WTC11 (cell line): ENCODE data around the gene DHX58. TPM values are rescaled to one million over a fixed set of nuclear protein-coding genes. Genes with fewer than 3 reads are reported as not detected.

ENCODE experiments used
- ATAC-seq: fragments of 200-7000 bp; cut with Tn5 transposase; 2 replicates; pipeline ENCODE4 v1.10.0; 2021; ENCODE audit warnings: mild to moderate bottlenecking, moderate library complexity
- CTCF ChIA-PET: fragments of 300-600 bp; sonication (Branson Sonifier 250); formaldehyde crosslinking; loops from one replicate; lab custom pipeline; 2021; ENCODE audit warnings: antibody characterized with exemption; lab: Charles Lee
- POLR2A ChIA-PET: fragments of 350-600 bp; sonication (Branson Sonifier 250); formaldehyde crosslinking; loops from one replicate; lab custom pipeline; 2021; ENCODE audit warnings: antibody characterized with exemption; lab: Charles Lee
- DNase-seq: peaks from one replicate; pipeline ENCODE4 v3.0.0; 2021; ENCODE audit warnings: low spot score
- H3K27ac Mint-ChIP-seq: 2 replicates; pipeline ENCODE4 v1.8.0; 2021; ENCODE audit warnings: mixed read lengths
- H3K27me3 Mint-ChIP-seq: 2 replicates; pipeline ENCODE4 v1.8.0; 2021; ENCODE audit warnings: low read depth, mild to moderate bottlenecking, moderate library complexity, mixed read lengths
- H3K36me3 Mint-ChIP-seq: 2 replicates; pipeline ENCODE4 v1.8.0; 2021; ENCODE audit warnings: mixed read lengths
- H3K4me1 Mint-ChIP-seq: 2 replicates; pipeline ENCODE4 v1.8.0; 2022; ENCODE audit warnings: mixed read lengths
- H3K4me3 Mint-ChIP-seq: 2 replicates; pipeline ENCODE4 v1.8.0; 2021; ENCODE audit warnings: mild to moderate bottlenecking, moderate library complexity, mixed read lengths
- H3K9me3 Mint-ChIP-seq: 2 replicates; pipeline ENCODE4 v1.8.0; 2021; ENCODE audit warnings: mixed read lengths
- ATF1 ChIP-seq: sonication (generic); formaldehyde crosslinking; IDR thresholded peaks from 2 replicates; pipeline ENCODE4 v1.8.1; 2023; ENCODE audit warnings: mild to moderate bottlenecking, moderate library complexity, missing genetic modification reagents
- CBFB ChIP-seq: sonication (generic); formaldehyde crosslinking; IDR thresholded peaks from 2 replicates; pipeline ENCODE4 v1.8.1; 2022; ENCODE audit warnings: mild to moderate bottlenecking, low read depth, missing genetic modification reagents
- CREM ChIP-seq: sonication (generic); formaldehyde crosslinking; IDR thresholded peaks from 2 replicates; pipeline ENCODE4 v1.8.1; 2022; ENCODE audit warnings: mild to moderate bottlenecking, missing genetic modification reagents, moderate library complexity
- FOXJ3 ChIP-seq: sonication (generic); formaldehyde crosslinking; IDR thresholded peaks from 2 replicates; pipeline ENCODE4 v1.9.0; 2021; ENCODE audit warnings: missing genetic modification reagents, mild to moderate bottlenecking, borderline replicate concordance
- FOXP1 ChIP-seq: sonication (generic); formaldehyde crosslinking; IDR thresholded peaks from 2 replicates; pipeline ENCODE4 v1.8.0; 2022; ENCODE audit warnings: missing genetic modification reagents, mild to moderate bottlenecking, moderate library complexity, borderline replicate concordance
- JUN ChIP-seq: sonication (generic); formaldehyde crosslinking; IDR thresholded peaks from 2 replicates; pipeline ENCODE4 v1.8.0; 2023; ENCODE audit warnings: mild to moderate bottlenecking, missing genetic modification reagents
- NFATC4 ChIP-seq: fragments of 250-450 bp; sonication (Bioruptor Pico); IDR thresholded peaks from 2 replicates; pipeline ENCODE4 v1.9.0; 2021; ENCODE audit warnings: mild to moderate bottlenecking
- NFE2L1 ChIP-seq: sonication (generic); formaldehyde crosslinking; IDR thresholded peaks from 2 replicates; pipeline ENCODE4 v1.8.1; 2023; ENCODE audit warnings: missing genetic modification reagents
- RORB ChIP-seq: fragments of 250-450 bp; sonication (Bioruptor Pico); IDR thresholded peaks from 2 replicates; pipeline ENCODE4 v1.9.0; 2021; ENCODE audit warnings: mild to moderate bottlenecking
- SP1 ChIP-seq: sonication (generic); formaldehyde crosslinking; conservative IDR thresholded peaks from 2 replicates; pipeline ENCODE4 v1.8.1; 2022; ENCODE audit warnings: missing genetic modification reagents
- TEAD4 ChIP-seq: sonication (generic); formaldehyde crosslinking; IDR thresholded peaks from 2 replicates; pipeline ENCODE4 v1.8.0; 2022; ENCODE audit warnings: mild to moderate bottlenecking, missing genetic modification reagents
- TP53 ChIP-seq: sonication (generic); formaldehyde crosslinking; IDR thresholded peaks from 2 replicates; pipeline ENCODE4 v1.8.1; 2023; ENCODE audit warnings: mild to moderate bottlenecking, missing genetic modification reagents
- USF2 ChIP-seq: sonication (generic); formaldehyde crosslinking; IDR thresholded peaks from 2 replicates; pipeline ENCODE4 v1.8.1; 2023; ENCODE audit warnings: mild to moderate bottlenecking, missing genetic modification reagents, moderate library complexity
- ZBTB21 ChIP-seq: sonication (generic); formaldehyde crosslinking; IDR thresholded peaks from 2 replicates; pipeline ENCODE4 v1.8.1; 2023; ENCODE audit warnings: mild to moderate bottlenecking, missing genetic modification reagents, borderline replicate concordance
- ZBTB43 ChIP-seq: sonication (generic); formaldehyde crosslinking; IDR thresholded peaks from 2 replicates; pipeline ENCODE4 v1.8.1; 2023; ENCODE audit warnings: mild to moderate bottlenecking, missing genetic modification reagents
- ZNF121 ChIP-seq: sonication (generic); formaldehyde crosslinking; IDR thresholded peaks from 2 replicates; pipeline ENCODE4 v1.8.0; 2023; ENCODE audit warnings: missing genetic modification reagents
- ZNF281 ChIP-seq: sonication (generic); formaldehyde crosslinking; IDR thresholded peaks from 2 replicates; pipeline ENCODE4 v1.8.0; 2023; ENCODE audit warnings: mild to moderate bottlenecking, missing genetic modification reagents
- ZNF317 ChIP-seq: sonication (generic); formaldehyde crosslinking; IDR thresholded peaks from 2 replicates; pipeline ENCODE4 v1.8.1; 2023; ENCODE audit warnings: low read depth, mild to moderate bottlenecking, moderate library complexity, missing genetic modification reagents, borderline replicate concordance
- ZNF396 ChIP-seq: fragments of 250-450 bp; sonication (Bioruptor Pico); IDR thresholded peaks from 2 replicates; pipeline ENCODE4 v1.8.0; 2021; ENCODE audit warnings: mild to moderate bottlenecking, moderate library complexity, borderline replicate concordance
- ZNF423 ChIP-seq: fragments of 250-450 bp; sonication (Bioruptor Pico); IDR thresholded peaks from 2 replicates; pipeline ENCODE4 v2.1.2; 2022; ENCODE audit warnings: mild to moderate bottlenecking, moderate library complexity
- ZNF512 ChIP-seq: sonication (generic); formaldehyde crosslinking; IDR thresholded peaks from 2 replicates; pipeline ENCODE4 v1.8.1; 2022; ENCODE audit warnings: missing genetic modification reagents, borderline replicate concordance
- total RNA-seq: library from RNA; stranded (reverse); gene quantifications from 3 replicates; pipeline ENCODE4 v1.2.3, GENCODE V29; 2021
- TF ChIP-seq, protein P1 (sequence below): sonication (generic); formaldehyde crosslinking; IDR thresholded peaks from 2 replicates; pipeline ENCODE4 v1.8.1; 2022; ENCODE audit warnings: mild to moderate bottlenecking, moderate library complexity, missing genetic modification reagents
- TF ChIP-seq, protein P2 (sequence below): sonication (generic); formaldehyde crosslinking; IDR thresholded peaks from 2 replicates; pipeline ENCODE4 v1.8.0; 2022; ENCODE audit warnings: mild to moderate bottlenecking, missing genetic modification reagents

Gene DHX58
- total RNA-seq, 1 experiment from 2014 or later, result 6.3 TPM

GRCh38 chr17:42072323-42073187 lies 40.0 kb downstream of the DHX58 start:
- 0 out of 2 replicates have a peak, but pooled peaks have one; percentile 39 for TF ChIP-seq NFE2L1
- TF ChIP-seq CREM (CRISPR knock-in tag), result no peak
- TF ChIP-seq TEAD4, result no peak
- peak; percentile 63; the same call in 1 of the 2 replicates for TF ChIP-seq FOXP1 (CRISPR knock-in tag)
- TF ChIP-seq, protein P1, sequence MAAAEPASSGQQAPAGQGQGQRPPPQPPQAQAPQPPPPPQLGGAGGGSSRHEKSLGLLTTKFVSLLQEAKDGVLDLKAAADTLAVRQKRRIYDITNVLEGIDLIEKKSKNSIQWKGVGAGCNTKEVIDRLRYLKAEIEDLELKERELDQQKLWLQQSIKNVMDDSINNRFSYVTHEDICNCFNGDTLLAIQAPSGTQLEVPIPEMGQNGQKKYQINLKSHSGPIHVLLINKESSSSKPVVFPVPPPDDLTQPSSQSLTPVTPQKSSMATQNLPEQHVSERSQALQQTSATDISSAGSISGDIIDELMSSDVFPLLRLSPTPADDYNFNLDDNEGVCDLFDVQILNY, result 0 out of 2 replicates have a peak, but pooled peaks have one; percentile 48
- TF ChIP-seq ZBTB43 (CRISPR knock-in tag), result 0 out of 2 replicates have a peak, but pooled peaks have one; percentile 34
- no peak for TF ChIP-seq CBFB (CRISPR knock-in tag)
- peak; percentile 49; the same call in 1 of the 2 replicates for TF ChIP-seq SP1 (CRISPR knock-in tag)
- TF ChIP-seq, protein P2, sequence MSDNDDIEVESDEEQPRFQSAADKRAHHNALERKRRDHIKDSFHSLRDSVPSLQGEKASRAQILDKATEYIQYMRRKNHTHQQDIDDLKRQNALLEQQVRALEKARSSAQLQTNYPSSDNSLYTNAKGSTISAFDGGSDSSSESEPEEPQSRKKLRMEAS (CRISPR knock-in tag), result no peak
- TF ChIP-seq NFATC4 (CRISPR knock-in tag), result no peak
- TF ChIP-seq JUN (CRISPR knock-in tag), result no peak
- TF ChIP-seq ZNF423 (CRISPR knock-in tag), result peak; percentile 54
- no peak for TF ChIP-seq ATF1
- 0 out of 2 replicates have a peak, but pooled peaks have one; percentile 7 for TF ChIP-seq ZNF317 (CRISPR knock-in tag)
- no peak for TF ChIP-seq ZBTB21 (CRISPR knock-in tag)
- 0 out of 2 replicates have a peak, but pooled peaks have one; percentile 43 for TF ChIP-seq TP53
- ChIA-PET POLR2A (interaction anchor here (1.0 to 1.5 kb wide), 2 partner anchors 35 to 44 kb away, joined by 3 read pairs; no protein-coding TSS in a partner anchor), CTCF (interaction anchor here (0.6 to 3.1 kb wide), 25 partner anchors 8 to 333 kb away, joined by 3 to 32 read pairs (median 4); partner anchors contain the start of genes DNAJC7, JUP, NKIRAS2 and ZNF385C)
- peaks cover 11% of the 10 kb centered on the region for H3K27me3 Mint-ChIP-seq
- ATAC-seq (peak; percentile 30), DNase-seq (peak; percentile 52)
- peak overlapping the region; percentile 77 for H3K4me3 Mint-ChIP-seq
- peaks cover 10% of the 10 kb centered on the region for H3K4me1 Mint-ChIP-seq
- H3K27ac Mint-ChIP-seq, result no peak overlapping the region
- H3K36me3 Mint-ChIP-seq, result no peaks in the 10 kb centered on the region
- H3K9me3 Mint-ChIP-seq, result no peaks in the 10 kb centered on the region

DNA sequence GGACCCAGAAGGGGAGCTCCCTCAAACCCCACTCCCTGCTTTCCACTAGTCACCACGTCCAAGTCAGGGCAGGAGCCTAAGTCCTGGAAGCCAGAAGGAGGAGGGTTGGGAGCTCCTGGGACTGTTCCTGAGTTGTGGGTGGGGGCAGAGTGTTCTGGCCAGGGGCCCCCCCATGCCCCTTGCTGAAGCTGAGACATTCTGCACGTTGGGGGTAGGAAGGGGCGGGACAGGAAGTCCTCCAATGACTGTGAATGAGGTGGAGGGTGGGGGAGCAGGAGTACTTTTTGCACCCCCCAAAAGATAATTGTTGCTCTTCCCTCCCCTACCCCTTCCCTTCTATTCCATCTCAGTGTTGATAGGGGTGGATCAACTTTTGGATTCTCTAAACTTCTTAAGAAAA lies 40.7 kb downstream of the DHX58 start:
- Mint-ChIP-seq H3K27ac (no peak overlapping the region), H3K4me3 (peak overlapping the region; percentile 71), H3K36me3 (no peaks in the 10 kb centered on the region), H3K27me3 (peaks cover 11% of the 10 kb centered on the region), H3K4me1 (peaks cover 10% of the 10 kb centered on the region), H3K9me3 (no peaks in the 10 kb centered on the region)
- ChIA-PET POLR2A (interaction anchor here (1.5 kb wide), 1 partner anchor 44 kb away, joined by 3 read pairs; no protein-coding TSS in a partner anchor), CTCF (interaction anchor here (0.6 to 3.1 kb wide), 22 partner anchors 8 to 334 kb away, joined by 3 to 32 read pairs (median 5); partner anchors contain the start of genes DNAJC7, JUP, NKIRAS2 and ZNF385C)
- ATAC-seq (no peak), DNase-seq (no peak)
- TF ChIP-seq ZNF121 (CRISPR knock-in tag), result no peak
- no peak for TF ChIP-seq ZNF396
- TF ChIP-seq ZNF281 (CRISPR knock-in tag), result no peak
- TF ChIP-seq USF2 (CRISPR knock-in tag), result no peak
- no peak for TF ChIP-seq RORB
- no peak for TF ChIP-seq FOXJ3
- TF ChIP-seq ZNF512, result no peak
